NCI-H1694 (cell line): ENCODE measurements around the gene ATF7.
"Not testable (repeated sequence)": the region's sequence is repeated elsewhere in the genome, so short reads cannot be mapped to it uniquely, and the experiment has no call there.

ENCODE experiments used
- DNase-seq: peaks from one replicate; lab custom pipeline; 2025; lab: John Stamatoyannopoulos, UW

The ATF7 gene

DNA sequence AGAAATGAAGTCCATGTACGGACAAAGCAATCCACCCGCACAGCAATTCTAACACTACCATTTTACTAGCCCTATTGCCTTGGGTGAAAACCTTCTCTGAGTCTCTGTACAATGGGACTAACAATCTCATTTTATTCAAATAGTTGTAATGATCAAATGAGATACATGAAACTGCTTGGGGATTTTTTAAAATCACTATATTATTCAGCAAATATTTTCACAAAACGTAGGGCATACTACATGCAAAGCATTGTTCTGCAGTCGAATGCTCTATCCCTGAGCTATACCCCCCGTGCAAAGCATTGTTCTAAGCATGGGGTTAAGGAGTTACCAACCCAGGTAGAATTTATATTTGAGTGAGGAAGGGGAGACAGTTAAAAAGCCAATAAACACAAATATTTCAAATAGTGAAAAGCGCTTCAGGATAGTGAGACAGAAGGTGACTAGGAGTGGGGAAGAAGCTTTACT, 554 bp upstream of the ATF7 start:
- no peak for DNase-seq

DNA sequence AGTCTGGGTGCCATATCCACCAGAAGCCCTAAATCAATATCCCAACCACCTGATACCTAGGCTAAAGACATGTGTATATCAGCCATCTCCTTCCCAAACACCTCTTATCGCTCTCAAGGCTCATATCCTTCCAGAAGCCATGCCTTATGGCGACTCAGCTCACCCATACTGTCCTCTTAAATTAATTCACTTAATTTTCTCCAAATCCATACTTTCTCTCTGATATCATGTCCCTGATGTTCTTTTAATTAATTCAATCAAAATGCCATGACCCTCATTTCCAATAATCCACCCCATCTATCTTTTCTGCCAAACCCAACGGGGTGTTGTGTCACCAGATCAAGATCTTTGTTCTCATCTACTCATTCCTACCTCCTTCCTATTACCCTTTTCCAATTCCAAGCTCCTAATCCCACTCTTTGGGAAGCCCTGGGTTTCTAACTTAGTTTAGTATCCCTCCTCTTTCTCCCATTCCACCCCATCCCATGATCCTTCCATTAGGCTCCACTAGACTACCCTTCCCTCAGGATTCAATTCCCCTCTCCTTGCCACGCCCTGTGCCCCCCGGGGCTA, 723 bp downstream of the ATF7 start:
- DNase-seq = no peak

DNA sequence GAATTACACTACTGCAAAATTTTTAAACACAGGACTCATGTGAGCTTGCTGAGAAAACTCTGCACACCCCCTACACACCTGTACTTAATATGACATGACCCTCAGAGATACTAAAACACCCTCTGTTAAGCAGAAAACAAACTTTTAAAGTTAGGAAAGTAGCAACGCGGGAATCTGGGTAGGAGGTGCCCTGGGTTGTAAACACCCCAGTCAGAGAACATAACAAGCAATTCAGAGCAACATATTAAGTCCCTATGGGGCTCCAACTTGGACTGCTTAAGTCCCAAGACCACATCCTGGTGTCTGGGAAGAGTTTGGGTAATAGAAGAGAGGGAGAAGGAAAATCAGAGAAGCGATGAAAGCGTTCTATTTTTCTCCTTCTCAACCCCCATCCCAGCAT, 1.2 kb downstream of the ATF7 start:
- DNase-seq = no peak

DNA sequence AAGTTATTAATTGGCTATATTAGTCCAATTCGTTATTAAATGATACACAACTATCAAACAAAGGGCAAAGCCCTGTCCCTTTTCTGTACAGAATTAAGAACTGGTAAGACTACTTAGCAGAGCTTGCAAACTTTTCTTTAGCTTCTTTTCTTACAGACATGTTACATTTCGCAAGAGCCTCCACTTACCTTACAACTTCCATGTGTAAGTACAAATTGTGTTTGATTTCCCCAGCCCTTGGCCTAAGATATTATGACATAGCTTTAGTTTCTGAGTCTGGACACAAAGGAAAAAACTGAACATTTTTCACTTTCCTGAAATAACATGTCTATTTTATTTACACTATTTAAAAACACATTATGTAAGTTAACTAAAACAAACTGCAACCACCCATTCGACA, 1.7 kb downstream of the ATF7 start:
- no peak for DNase-seq

DNA sequence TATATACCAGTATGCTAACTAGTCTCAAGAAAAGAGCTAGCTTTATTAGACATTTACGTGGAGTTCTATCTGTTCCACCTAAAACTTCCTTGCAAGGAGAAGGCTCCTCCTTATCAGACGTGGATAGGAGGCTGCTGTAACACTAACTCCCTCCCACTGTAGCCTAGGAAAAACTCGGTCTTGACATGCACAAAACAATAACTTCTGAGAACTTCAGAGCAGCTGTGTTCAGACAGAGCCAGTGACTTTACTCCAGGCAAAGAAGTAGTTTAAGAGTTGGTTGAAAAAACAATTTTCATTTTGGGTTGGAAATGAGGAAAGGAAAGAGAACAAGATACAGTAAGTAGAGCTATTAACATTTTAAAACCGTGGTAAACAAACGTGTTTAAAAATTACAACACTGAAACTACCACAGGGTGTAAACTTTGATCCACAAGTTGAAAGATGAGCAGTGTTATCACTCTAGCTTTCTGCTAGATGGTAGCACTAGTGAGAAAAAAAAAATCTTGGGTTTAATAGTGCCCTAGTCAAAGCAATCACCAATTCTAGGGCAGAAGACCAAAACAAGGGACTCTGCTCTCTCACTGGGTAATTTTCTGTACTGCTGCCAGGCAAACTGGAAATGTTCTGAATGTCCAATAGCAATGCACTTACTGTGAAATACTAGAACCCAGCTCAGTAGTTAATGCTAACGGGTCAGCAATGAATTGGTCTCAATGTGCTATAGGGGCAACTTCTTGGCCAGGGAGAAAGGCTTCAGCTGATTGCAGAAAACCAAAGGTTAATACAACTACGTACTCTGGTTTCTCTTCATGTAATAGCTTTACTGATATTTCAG, 2.4 kb downstream of the ATF7 start:
- DNase-seq = no peak

DNA sequence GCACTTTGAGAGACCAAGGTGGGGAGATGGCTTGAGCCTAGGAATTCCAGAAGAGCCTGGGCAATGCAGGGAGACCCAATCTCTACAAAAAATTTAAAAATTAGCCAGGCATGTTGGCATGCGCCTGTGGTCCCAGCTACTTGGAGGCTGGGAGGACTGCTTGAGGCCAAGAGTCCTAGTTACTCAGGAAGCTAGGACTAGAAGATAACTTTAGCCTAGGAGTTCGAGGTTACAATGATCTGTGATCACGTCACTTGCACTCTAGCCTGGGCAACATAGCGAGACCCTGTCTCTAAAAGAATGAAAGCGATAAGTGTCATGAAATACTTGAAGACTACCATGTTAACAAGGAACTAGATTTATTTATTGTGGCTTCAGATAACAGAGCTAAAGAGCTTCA, 3.5 kb downstream of the ATF7 start:
- DNase-seq = no peak

DNA sequence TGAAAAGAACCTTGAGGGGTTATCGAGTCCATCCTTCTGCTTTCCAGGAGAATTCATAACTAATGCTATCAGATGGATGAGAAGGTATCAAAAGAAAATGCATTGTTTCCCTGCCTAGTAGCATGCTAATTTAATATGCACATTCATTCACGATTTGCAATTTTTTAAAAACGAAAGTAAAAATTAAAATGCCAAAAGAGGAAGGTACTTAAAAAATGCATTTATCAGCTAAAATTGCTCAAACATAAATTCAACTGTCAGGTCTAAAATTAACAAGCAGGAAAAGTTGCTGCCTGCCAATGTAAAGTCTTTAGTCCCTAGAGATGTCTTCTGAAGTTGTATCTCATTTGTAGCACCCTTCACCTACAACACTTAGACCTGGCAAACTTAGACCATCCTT, 7.9 kb downstream of the ATF7 start:
- no peak for DNase-seq

DNA sequence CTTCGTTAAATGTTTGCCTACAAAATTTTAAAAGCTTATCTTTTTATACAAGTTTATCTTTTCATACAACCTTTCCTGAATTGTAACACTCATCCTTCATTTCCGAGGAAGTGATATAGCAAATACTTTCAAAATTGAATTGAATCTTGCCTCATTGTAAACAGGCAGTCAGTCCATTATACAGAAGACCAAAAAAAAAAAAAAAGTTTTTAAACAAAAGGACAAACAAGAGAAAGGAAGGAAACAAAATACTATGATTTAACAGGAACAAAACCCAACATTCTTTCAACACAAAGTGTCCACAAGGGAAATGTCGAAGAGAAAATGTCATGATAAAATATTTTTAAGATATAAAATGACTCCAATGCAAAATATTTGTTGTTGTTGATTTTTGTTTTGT, 8.5 kb downstream of the ATF7 start:
- DNase-seq = no peak

DNA sequence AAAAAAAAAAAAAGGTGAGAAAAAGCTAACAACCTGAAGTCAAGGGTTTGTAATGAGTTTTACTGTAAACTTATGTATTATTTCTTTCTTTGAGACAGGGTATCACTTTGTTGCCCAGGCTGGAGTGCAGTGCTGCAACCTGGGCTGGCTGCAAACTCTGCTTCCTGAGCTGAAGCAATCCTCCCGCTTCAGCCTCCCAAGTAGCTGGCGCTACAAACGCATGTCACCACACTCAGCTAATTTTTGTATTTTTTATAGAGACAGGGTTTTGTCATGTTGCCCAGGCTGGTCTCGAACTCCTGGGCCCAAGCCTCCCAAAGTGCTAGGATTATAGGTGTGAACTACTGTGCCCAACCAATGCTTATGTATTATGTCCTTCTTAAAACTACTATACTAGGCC, 9.2 kb downstream of the ATF7 start:
- DNase-seq = no peak

DNA sequence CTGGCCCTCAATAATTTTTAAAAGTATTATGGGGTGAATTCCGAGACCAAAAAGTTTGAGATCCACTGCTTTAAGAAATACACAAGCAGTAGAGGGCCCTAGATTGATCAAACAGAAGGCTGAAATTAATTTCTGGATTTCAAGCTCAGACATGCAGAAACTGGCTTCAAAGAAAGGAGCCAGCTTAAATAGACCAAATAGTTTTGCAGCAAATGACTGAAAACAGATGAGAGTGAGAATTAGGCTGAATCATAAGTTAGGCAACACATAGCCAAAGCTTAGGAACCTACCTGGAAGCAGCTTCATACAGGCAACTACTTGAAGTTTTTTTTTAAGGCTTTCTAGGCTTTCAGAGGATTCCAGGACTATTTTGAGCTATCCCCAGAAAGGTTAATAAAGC, 12.4 kb downstream of the ATF7 start:
- no peak for DNase-seq

DNA sequence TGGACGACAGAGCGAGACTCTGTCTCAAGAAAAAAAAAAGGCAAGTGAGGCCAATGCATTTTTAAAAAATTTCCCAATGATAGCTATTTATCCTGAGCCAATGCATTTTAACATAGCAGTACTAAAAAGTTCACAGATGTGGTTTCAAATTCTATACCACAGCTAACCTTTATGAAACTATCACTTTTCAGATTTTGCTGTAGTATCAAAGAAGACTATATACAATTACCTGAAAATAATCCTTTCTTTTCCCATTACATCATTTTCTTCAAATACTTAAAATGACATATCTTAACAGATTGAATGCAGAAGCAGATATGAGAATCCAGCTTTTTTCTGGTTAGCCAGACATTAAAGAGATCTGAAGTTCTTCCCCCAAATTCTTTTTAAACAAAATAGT, 13.2 kb downstream of the ATF7 start:
- no peak for DNase-seq

DNA sequence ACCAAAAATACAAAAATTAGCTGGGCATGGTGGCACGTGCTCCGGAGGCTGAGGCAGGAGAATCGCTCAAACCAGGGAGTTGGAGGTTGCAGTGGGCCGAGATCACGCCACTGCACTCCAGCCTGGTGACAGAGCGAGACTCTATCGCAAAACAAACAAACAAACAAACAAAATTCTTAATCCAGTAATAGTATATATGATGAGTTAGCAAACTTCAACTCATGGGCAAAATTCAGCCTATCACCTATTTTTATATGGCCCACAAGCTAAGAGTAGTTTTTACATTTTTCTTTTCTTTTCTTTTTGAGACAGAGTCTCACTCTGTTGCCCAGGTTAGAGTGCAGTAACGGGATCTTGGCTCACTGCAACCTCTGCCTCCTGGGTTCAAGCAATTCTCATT, 14.9 kb downstream of the ATF7 start:
- DNase-seq = no peak

DNA sequence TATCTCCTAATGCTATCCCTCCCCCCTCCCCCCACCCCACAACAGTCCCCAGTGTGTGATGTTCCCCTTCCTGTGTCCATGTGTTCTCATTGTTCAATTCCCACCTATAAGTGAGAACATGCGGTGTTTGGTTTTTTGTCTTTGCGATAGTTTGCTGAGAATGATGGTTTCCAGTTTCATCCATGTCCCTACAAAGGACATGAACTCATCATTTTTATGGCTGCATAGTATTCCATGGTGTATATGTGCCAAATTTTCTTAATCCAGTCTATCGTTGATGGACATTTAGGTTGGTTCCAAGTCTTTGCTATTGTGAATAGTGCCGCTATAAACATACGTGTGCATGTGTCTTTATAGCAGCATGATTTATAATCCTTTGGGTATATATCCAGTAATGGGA, 19.5 kb downstream of the ATF7 start:
- DNase-seq = not testable (repeated sequence)

DNA sequence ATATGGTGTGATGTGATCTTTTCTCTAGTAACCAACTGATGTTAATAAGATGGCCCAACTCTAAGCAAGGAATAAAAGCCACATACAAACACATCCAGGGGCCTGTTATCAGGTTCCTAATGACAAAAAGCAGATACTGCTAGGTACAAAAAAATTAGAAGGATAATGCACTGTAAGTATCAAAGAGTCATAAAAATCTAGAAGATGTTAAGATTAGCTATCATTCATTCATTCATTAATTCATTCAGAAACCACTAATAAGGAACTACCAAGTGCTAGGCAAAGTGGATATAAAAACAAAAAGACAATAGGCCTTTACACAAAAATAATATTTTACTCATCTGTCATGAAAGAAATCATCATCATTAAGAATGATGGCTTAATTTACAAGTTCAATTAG, 21.6 kb downstream of the ATF7 start:
- DNase-seq = no peak

DNA sequence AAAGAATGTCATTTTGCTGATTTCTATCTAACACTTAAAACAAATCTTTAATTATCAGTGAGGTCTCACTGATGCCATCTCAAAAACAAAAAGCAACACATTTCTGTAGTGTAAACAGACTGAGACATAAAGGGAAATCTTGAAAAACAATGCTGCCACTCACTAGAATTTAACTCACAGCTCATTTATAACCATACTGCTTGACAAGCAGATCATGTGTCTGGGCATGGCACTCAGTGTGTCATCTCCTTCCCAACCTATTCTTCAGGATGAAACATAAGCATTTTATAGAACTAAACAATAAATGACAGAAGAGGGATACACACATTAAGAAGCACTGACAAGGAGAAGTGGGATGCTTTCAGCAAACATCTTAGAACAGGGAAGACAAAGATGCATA, 22.4 kb downstream of the ATF7 start:
- DNase-seq = no peak

DNA sequence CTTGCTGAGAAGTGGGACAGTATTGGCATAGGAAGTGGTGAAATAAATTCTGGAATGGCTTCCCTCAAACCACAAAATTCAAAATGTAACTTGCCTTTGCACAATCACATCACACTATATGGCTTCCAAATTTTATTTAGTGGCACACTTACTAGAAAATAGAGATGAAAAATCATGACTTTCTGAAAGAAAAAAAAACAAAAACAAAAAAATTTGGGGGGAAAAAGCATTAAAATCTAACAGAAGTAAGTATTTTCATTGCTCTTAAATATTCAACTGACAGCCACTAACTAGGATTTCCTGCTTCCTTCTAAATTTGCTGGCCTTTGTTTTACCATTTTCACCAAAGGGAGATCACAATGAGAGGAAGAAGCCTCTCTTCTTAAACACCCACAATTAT, 23.0 kb downstream of the ATF7 start:
- no peak for DNase-seq

DNA sequence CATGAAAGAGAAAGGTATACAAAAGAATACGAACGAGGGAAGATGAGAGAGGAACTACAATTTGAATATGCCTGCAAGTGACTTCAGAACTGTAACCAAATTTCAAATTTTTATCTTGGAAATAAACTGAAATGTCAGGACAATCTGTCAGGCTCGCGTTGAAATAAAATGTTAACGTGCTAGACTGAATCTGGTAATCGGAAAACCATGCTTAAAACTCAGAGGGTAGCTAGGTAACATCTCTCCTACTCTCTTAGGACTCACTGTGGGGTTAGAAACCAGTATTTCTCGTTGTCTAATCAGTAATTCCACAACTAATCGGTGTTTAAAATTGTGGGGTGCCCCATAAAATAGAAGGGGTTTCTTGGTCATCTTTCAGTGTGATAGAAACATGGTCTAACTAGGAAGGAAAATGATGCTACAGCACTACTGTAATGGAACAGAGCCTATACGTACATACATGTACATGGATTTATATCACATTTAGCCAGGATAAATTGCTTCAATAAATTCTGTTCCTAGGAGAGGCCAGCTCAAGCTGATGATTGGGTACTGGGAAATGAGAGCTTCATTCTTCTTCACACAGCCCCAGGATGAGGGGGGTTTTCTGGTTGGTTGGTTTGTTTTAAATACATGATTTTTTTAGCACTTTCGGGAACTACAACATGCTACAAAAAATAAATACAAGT, 23.9 kb downstream of the ATF7 start:
- DNase-seq = no peak

DNA sequence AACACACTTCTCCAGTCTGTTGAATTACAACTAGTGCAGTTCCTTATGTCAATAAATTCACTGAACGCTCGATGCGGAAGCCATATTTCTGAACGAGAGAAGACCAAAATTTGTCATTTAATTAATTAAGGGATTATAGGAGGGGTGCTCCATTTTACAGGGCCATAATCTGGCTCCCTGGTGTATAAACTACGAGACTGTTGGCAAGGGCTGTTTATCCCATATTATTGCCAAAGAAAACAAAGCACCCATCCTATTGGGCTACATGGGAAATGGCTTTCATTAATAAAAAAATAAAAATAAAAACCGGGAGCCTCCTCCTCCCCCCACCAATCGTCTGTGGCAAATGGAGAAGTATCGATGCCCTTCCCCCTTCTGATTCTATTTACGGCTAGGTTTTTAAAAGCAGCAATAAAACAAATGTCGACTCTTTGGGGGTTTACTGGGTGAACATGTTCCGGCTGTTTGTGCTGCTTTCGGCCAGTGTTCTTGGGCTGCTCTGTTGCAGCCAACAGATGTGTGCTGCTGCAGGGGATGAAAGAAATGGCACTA, 24.8 kb downstream of the ATF7 start:
- DNase-seq = no peak

DNA sequence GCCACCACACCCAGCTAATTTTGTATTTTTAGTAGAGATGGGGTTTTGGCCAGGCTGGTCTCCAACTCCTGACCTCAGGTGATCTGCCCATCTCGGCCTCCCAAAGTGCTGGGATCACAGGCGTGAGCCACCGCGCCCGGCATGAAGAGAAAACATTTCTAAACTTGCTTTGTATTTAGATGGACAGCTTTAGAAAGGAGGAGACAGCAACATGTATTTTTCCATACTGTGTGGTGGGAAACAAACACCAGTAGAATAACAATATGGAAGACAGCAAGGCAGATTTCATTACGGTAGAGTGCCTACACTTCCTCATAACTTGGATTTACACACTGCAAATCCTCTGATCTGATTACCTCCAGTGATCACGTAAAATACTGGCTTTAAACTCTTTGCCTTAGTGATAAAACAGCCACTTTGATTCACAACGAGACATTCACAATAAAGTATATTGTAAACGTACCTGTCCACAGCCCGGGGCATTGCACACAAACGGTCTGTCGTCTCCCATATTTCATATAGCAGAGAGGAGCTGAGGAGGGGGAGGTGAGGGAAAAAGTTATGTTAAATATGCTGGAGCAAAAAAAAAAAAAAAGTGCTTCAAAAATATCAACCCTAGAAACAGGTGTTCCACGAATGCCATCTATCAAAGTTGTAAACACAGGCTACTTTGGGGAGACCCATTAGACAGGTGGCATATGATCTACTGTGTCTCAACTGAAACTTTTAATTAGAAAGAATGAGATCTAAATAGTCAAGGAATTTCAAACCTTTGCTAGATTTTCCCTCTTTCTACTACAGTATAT, 25.5 kb downstream of the ATF7 start:
- DNase-seq = no peak

DNA sequence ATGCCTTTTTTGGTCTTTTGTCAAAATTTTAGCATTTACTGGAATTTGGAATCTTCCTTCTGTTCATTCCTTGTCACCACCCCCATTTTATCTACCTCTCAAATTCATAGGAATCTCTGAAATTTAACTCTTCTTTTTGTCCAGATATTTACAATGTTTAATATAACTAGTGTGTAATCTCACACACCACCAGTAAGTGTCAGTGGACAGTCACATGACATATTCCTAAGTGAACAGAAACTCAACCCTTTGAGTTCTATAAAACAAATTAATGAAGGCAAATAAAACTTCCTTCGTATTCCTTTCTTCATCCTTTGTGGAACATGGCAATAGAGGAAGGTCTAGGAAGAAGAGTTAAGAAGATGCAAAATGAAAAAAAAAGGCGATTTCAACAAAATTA, 26.6 kb downstream of the ATF7 start:
- no peak for DNase-seq

DNA sequence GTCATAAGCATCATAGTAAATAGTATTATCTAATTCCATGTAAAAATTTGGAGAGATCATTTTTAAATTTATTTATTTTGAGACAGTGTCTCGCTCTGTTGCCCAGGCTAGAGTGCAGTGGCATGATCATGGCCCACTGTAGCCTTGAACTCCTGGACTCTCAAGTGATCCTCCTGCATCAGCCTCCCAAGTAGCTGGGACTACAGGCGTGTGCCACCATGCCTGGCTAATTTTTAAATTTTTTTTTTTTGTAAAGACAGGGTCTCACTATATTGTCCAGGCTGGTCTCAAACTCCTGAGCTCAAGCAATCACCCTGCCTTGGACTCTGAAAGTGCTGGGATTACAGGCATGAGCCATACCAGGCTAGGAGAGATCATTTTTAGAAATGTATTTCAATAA, 27.2 kb downstream of the ATF7 start:
- not testable (repeated sequence) for DNase-seq

DNA sequence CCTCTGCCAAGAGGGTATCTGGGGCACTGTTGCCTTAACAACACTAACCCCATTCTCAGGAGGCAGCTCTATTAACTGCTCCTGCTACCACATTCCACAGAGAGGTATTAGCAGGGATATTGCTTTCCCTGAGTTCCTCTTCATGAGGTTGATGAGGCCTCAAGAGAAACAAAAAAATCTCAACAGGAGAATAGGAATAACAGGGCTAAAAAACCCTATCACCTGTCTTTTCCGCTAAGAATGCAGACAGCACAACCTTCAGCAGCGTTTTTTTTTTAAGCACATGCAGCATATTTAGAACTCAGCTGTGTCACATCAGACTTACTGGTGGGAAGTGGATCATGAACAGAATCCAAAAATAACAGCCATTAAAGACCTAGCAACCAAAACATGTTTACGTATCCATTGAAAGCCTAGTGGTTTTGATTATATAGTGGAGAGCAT, 29.2 kb downstream of the ATF7 start:
- DNase-seq = no peak
